Cerebellar cortex (tissue), 1 donor: ENCODE data around the gene PIWIL4.
A peak's percentile ranks its signal among the peaks of the same experiment; 100 is the strongest.
"Not testable (repeated sequence)": the region's sequence is repeated elsewhere in the genome, so short reads cannot be mapped to it uniquely, and the experiment has no call there.

ENCODE experiments used
- DNase-seq: peaks from one replicate; pipeline ENCODE4 v3.0.0-alpha.2; 2015; ENCODE audit warnings: low spot score

Gene PIWIL4

GRCh38 chr11:94638301-94638901 lies 71.2 kb downstream of the PIWIL4 start:
- DNase-seq: peak; percentile 43

GRCh38 chr11:94638902-94639373 lies 71.8 kb downstream of the PIWIL4 start:
- peak; percentile 31 for DNase-seq

GRCh38 chr11:94639901-94640721 lies 72.9 kb downstream of the PIWIL4 start:
- no peak for DNase-seq

- DNase-seq: no peak
Measured at GRCh38 chr11:94641167-94641761, 74.1 kb downstream of the PIWIL4 start.

GRCh38 chr11:94643186-94643585 lies 76.0 kb downstream of the PIWIL4 start:
- not testable (repeated sequence) for DNase-seq

- no peak for DNase-seq
Measured at GRCh38 chr11:94647926-94648325, 80.8 kb downstream of the PIWIL4 start.

GRCh38 chr11:94648789-94649188 lies 81.6 kb downstream of the PIWIL4 start:
- no peak for DNase-seq

- no peak for DNase-seq
Measured at GRCh38 chr11:94649254-94649653, 82.1 kb downstream of the PIWIL4 start.

GRCh38 chr11:94649964-94650623 lies 82.9 kb downstream of the PIWIL4 start:
- DNase-seq: no peak

GRCh38 chr11:94650756-94651155 lies 83.6 kb downstream of the PIWIL4 start:
- DNase-seq: no peak

- DNase-seq: no peak
Measured at GRCh38 chr11:94652735-94653284, 85.6 kb downstream of the PIWIL4 start.

- DNase-seq: no peak
Measured at GRCh38 chr11:94653561-94653960, 86.4 kb downstream of the PIWIL4 start.

GRCh38 chr11:94654201-94654600 lies 87.0 kb downstream of the PIWIL4 start:
- DNase-seq: no peak

GRCh38 chr11:94655291-94655690 lies 88.1 kb downstream of the PIWIL4 start:
- DNase-seq: no peak

- no peak for DNase-seq
Measured at GRCh38 chr11:94655956-94656355, 88.8 kb downstream of the PIWIL4 start.

- no peak for DNase-seq
Measured at GRCh38 chr11:94656968-94657367, 89.8 kb downstream of the PIWIL4 start.

- no peak for DNase-seq
Measured at GRCh38 chr11:94657629-94658028, 90.5 kb downstream of the PIWIL4 start.

GRCh38 chr11:94658386-94658785 lies 91.2 kb downstream of the PIWIL4 start:
- no peak for DNase-seq

- DNase-seq: no peak
Measured at GRCh38 chr11:94658888-94659287, 91.7 kb downstream of the PIWIL4 start.

GRCh38 chr11:94661444-94661843 lies 94.3 kb downstream of the PIWIL4 start:
- no peak for DNase-seq

- DNase-seq: no peak
Measured at GRCh38 chr11:94662065-94662779, 95.1 kb downstream of the PIWIL4 start.
